ENCODE data around the gene AGBL1.

The AGBL1 gene

DNA sequence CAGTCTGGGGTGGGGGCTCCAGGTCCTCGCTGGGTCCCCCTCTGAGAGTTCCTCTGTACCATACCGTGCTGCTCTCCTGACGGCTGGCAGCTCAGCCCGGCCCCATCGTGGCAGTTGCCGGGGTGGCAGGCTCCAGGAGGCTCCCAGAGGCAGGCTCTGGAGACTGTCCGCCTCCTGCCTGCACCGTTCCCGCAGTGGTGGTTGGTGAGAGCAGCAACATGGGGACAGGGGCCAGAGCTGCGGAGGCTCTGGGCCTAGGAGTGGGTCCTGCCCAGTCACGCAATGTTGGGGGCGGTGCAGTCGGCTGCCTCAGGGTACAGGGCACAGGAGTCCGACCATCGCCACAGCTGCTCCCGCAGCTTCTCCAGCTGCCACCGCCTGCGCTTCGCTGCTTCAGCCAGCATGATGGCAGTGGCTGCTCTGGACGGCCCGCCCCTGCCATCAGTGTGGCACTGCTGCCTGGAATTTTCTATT lies 492.7 kb downstream of the AGBL1 start:
- DNase-seq (ENCODE audit: low read depth in 1 of 2, low spot score in 1 of 2), result no peak

DNA sequence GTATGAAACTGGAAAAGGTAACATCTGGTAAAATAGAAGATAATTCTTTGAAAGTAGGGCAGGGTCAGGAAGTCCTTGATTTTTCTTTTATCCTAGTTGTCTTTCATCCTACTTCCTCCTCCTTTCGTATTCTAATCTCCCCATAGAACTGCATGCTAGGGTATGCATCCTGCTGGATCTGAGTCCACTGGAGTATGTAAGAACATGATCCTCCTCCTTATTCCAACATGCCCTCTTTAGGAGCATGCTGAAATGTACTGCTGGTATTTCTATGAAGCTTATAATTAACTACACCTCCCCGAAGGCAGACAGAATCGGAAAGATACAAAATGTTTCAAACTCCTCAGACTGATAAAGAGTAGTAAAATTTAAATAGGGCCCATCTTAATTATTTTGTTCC lies 493.8 kb downstream of the AGBL1 start:
- DNase-seq (ENCODE audit: low read depth in 1 of 2, low spot score in 1 of 2), result no peak

- DNase-seq (ENCODE audit: low read depth in 1 of 2, low spot score in 1 of 2), result no peak
Observed at GRCh38 chr15:86588413-86588812, 508.7 kb downstream of the AGBL1 start.

DNA sequence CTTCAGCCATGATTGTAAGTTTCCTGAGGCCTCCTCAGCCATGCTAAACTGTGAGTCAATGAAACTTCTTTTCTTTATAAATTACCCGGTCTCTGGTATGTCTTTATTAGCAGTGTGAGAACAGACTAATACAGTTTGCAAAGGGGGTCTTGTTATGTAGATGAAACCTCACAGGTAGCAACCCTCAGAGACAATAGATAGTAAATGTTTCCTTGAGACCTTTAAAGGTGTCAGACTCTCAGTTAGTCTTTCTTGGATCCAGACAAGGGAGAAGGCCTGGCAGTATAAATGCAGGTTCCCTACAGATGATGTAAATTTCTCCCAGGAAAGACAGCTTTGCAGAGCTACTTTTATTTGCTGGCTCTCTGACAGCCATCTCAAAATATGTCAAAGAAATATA lies 510.8 kb downstream of the AGBL1 start:
- no peak for DNase-seq (ENCODE audit: low read depth in 1 of 2, low spot score in 1 of 2)

DNA sequence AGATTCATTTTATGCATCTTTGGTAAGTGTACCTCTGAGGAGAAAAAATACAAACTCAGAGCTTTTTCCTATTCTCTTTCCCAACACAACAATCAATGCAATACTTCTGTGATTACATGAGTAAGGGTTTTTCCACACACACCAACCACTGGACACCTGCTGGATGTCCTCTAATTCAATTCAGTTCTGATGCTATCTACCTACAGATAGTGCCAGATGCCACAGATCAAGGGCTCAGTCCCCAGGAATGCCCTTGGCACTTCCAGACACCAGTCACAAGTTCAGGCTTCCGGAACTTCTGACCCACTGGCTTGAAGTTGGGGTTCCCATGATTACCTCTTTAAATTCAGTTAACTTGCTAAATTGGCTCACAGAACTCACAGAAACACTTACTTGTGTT lies 511.5 kb downstream of the AGBL1 start:
- no peak for DNase-seq (ENCODE audit: low read depth in 1 of 2, low spot score in 1 of 2)

- no peak for DNase-seq (ENCODE audit: low read depth in 1 of 2, low spot score in 1 of 2)
Observed at GRCh38 chr15:86591994-86592735, 512.5 kb downstream of the AGBL1 start.

DNA sequence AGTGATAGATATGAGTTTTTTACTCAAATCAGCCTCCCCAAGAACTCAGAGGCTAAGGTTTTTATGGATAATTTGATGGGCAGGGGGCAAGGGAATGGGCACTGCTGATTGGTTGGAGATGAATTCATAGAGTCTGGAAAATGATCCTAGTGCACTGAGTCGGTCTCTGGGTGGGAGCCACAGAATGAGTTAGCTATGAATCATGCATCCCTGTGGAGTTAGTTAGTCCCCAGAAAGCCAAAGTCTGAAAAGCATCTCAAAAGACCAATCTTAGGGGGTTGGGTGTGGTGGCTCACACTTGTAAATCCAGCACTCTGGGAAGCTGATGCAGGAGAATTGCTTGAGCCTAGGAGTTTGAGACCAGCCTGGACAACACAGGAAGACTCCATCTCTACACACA lies 516.1 kb downstream of the AGBL1 start:
- no peak for DNase-seq (ENCODE audit: low read depth in 1 of 2, low spot score in 1 of 2)

DNA sequence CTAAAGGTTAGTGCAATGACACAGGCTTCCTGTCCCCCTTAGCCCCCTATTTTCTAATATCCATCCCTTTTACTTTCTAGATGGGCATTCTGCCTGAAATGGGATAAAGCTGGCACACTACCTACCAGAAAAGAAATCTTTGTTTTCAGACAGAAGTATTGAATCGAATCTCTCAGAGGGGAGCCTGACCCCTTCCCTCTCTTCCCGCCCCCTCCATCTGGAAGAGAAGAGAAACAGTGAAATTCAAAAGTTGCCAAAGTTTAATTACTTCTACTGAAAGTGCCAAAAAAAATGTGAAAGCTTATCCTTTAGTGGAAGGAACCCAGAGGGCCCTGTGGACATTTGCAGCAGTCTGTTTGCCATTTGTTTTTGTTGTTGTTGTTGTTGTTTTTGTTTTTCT lies 523.8 kb downstream of the AGBL1 start:
- DNase-seq (ENCODE audit: low read depth in 1 of 2, low spot score in 1 of 2), result no peak

- DNase-seq (ENCODE audit: low read depth in 1 of 2, low spot score in 1 of 2), result no peak
Observed at GRCh38 chr15:86608461-86609205, 529.0 kb downstream of the AGBL1 start.

GRCh38 chr15:86609275-86609674 lies 529.6 kb downstream of the AGBL1 start:
- DNase-seq (ENCODE audit: low read depth in 1 of 2, low spot score in 1 of 2), result no peak

DNA sequence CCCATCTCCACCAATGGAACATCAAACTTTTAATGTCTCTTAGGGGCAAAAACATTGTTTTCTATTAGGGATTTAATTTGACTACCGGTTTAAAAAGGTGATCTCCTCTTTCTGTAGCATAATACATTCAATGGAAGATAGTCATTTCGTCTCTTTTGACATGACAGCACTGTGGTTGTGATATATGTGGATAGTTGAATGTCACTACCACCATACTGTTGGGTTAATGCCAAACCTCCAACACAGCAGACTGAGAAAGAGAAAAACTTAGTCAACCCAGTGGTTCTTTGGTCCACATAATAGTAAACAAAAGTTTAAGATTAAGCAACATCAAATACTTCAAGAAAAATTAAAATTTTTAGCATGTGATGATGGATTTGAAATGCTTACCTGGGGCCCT lies 530.4 kb downstream of the AGBL1 start:
- DNase-seq (ENCODE audit: low read depth in 1 of 2, low spot score in 1 of 2), result no peak

- no peak for DNase-seq (ENCODE audit: low read depth in 1 of 2, low spot score in 1 of 2)
Observed at GRCh38 chr15:86611417-86612040, 531.9 kb downstream of the AGBL1 start.

- no peak for DNase-seq (ENCODE audit: low read depth in 1 of 2, low spot score in 1 of 2)
Observed at GRCh38 chr15:86615411-86615810, 535.7 kb downstream of the AGBL1 start.

DNA sequence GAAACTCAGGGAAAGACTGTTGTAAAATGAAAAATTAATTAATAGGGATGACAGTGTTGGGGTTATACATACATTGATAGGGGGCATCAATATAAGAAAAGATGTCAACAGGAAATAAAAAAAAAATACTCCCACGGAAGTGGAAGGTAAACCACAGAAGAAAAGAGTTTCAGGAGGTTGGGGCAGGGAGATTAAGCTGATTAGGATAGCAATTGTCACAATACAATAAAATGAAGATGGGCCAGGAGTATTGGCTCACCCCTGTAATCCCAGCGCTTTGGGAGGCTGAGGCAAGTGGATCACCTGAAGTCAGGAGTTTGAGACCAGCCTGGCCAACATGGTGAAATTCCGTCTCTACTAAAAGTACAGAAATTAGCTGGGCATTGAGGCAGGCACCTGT lies 536.1 kb downstream of the AGBL1 start:
- DNase-seq (ENCODE audit: low read depth in 1 of 2, low spot score in 1 of 2), result no peak

DNA sequence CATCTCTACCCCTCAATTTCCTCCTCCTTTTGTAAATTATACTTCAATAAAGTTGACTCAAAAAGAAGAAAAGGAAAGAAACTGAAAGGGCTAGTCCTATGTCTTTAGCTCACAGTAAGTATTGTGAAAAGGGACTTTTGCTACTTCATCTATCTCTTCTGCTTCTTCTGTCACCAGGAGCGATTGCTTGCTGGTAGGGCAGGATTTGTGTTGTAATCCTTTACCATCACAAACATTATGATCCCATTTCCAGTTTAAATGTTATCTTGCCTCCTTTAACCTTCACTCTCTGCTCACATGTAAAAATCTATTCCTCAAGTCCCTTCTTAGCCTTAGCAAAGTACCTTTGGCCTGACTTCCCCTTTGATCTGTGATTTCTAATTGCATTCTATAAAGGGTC lies 537.1 kb downstream of the AGBL1 start:
- DNase-seq (ENCODE audit: low read depth in 1 of 2, low spot score in 1 of 2), result no peak

DNA sequence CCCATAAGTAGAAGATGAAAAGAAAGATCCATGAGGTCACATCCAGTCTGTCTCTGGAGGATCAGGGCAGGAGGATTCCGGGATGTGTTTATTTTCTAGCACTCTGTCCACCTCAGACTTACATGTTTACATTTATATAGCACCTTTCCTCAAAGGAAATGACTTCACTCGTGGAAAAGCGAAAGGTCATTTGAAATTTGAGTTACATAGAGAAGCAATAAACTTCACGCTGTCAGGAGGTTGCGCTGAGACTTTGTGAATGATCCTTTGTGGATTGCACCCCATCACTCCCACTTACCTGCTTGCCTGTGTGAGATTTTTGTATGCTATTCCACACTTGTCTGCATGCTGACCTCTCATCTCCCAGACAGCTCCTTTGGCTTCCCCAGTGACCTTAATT lies 540.5 kb downstream of the AGBL1 start:
- no peak for DNase-seq (ENCODE audit: low read depth in 1 of 2, low spot score in 1 of 2)

DNA sequence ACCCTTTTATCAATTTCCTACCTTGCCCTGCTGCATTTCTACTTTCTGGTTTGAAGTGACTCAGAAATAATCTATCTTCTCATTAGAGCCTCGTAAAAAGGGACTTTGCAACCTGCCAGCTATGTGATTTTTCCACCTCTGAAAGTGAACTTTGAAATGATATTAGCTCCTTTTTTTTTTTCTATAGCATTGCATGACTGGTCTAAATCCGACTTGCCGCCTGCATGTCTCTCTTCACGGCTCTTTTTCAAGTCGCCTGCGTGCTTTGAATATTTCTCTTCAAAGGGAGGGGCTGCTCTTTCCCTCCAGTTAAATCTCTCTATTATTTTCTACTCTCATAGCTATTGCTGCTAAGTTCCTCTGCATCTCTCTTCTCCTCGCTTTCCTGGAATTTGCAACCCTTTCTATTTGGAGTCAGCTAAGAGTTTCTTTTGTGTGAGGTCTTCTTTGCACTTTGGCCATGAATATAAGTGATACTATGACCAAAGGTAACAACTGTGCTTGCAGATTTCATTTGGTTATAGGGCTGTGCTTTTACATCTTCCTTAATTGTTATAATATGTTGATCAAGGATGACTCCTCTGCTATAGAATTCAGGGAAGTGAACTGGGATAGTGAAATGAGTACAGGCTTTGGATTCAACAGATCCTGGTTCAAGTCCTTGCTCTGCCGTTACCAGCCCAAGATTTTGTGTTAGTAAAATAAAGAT lies 541.1 kb downstream of the AGBL1 start:
- no peak for DNase-seq (ENCODE audit: low read depth in 1 of 2, low spot score in 1 of 2)

DNA sequence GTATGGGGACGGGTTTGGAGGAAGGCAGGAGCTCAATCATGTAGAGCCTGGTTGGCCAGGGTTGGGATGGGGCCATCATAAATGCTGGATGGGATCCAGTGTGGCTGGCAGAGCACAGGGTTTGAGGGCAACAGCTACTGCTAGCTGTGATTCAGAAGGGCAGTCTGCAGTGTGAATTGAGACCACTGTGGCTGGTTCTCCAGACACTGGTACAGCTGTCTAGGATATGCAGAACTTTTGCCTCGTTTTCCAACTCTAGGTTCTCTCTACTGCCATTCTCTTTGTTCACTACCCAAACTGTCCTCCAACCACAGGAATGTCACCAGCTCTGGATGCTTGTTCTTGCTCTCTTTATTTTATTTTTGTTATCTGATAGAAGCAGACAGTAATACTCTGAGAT lies 543.6 kb downstream of the AGBL1 start:
- no peak for DNase-seq (ENCODE audit: low read depth in 1 of 2, low spot score in 1 of 2)

DNA sequence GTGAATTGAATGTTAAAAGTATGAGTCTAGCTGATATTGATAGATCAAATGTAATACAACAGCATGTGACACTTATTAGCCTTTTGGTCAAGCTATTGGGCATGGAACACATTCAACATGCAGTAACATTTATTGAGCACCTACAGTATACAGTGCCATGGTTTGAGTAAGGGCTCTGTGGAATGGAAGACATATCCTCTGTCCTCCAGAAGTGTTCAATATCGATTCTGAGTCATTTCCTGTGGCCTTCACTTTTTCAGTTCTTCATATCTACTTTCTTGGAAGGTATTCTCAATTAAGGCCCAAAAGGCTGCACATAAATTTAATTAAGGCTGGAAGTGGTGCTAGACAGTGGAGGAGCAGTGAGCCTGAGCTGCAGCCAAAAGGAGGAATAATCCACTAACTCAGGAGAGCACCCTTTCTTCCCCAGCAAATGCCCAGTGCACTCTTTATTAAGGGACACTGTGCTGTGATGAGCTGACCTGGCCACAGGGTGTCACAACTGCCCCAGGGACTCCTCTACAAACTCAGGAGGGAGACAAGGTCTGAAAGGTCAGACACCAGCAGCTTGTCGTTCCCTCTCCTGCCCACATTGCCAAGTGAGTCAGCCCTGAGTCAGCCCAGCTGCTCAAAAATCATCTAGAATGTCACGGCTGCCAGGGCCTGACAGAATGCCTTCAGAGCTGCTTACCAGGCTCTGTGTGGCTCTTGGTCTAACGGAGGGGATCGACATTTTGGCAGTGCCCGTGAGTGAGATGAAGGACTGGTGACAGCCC lies 544.8 kb downstream of the AGBL1 start:
- DNase-seq (ENCODE audit: low read depth in 1 of 2, low spot score in 1 of 2), result peak; percentile 56 to 82

DNA sequence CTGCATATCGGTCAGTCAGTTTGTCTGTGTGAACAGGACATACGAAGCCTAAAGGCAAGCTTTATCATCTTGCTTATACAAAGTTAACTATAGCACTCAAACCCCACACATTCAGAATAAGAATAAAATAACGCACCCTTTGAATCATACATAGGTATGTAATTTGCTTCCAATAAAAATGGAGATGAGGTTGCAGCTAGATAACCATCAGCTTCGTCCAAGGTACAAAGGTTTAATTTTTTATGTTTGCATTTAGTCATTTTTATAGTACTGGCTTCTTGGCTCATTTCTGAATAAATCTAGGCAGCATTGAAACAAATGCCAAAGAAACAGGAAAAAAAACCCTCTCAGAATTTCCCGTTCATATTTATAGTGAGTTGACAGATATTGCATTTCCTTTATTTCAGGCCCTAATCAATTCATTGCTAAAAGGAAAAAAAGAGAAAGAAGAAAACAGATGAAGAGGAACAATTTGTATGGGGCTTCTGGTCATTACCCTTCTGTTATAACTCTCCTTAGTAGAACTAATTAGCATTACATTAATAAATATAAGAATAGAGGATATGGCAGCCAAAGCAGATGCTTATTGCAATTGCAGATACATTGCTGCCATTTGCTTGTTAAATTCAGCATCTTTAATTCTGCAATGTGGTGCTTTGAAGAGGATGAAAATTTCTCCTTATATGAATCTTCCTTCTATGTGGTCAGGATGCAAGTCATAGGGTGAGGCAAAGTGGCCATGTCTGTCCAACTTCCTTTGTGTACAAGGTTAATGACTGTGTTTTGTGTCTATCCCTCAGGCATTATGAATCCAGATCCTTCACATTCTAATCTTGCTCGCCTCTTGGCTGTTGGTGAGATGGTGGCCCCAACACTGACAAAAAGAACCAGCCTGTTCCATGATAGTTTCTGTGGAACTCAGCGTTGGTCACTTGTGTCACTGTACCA lies 550.0 kb downstream of the AGBL1 start:
- no peak for DNase-seq (ENCODE audit: low read depth in 1 of 2, low spot score in 1 of 2)
